ENCODE data around the gene DEPP1.

Gene DEPP1

GRCh38 chr10:44950326-44951225 lies 28.0 kb downstream of the DEPP1 start:
- no peak for DNase-seq

- no peak for DNase-seq
These were observed 28.7 kb downstream of the DEPP1 start for GRCh38 chr10:44949915-44950314.

GRCh38 chr10:44949127-44949802 lies 29.3 kb downstream of the DEPP1 start:
- DNase-seq: no peak

- DNase-seq: no peak
These were observed 30.0 kb downstream of the DEPP1 start for GRCh38 chr10:44948642-44949041.

GRCh38 chr10:44947371-44948152 lies 31.0 kb downstream of the DEPP1 start:
- no peak for DNase-seq

GRCh38 chr10:44946205-44946604 lies 32.4 kb downstream of the DEPP1 start:
- no peak for DNase-seq

- no peak for DNase-seq
These were observed 34.3 kb downstream of the DEPP1 start for GRCh38 chr10:44944354-44944753.

- no peak for DNase-seq
These were observed 38.8 kb downstream of the DEPP1 start for GRCh38 chr10:44939691-44940401.

- DNase-seq: no peak
These were observed 39.7 kb downstream of the DEPP1 start for GRCh38 chr10:44938956-44939355.

GRCh38 chr10:44937196-44938005 lies 41.2 kb downstream of the DEPP1 start:
- no peak for DNase-seq

GRCh38 chr10:44936314-44936975 lies 42.2 kb downstream of the DEPP1 start:
- no peak for DNase-seq

- no peak for DNase-seq
These were observed 42.7 kb downstream of the DEPP1 start for GRCh38 chr10:44935966-44936295.

GRCh38 chr10:44935201-44935965 lies 43.2 kb downstream of the DEPP1 start:
- no peak for DNase-seq

GRCh38 chr10:44934416-44935200 lies 44.0 kb downstream of the DEPP1 start:
- DNase-seq: no peak

- no peak for DNase-seq
These were observed 44.9 kb downstream of the DEPP1 start for GRCh38 chr10:44933451-44934321.

- DNase-seq: peak; percentile 45
These were observed 45.8 kb downstream of the DEPP1 start for GRCh38 chr10:44932517-44933450.
